ENCODE results near the gene CLSTN2. TPM values are rescaled to one million over a fixed set of nuclear protein-coding genes. Genes with fewer than 3 reads are reported as not detected.

The CLSTN2 gene
- total RNA-seq, 1 experiment from 2014 or later: 0.68 TPM

DNA sequence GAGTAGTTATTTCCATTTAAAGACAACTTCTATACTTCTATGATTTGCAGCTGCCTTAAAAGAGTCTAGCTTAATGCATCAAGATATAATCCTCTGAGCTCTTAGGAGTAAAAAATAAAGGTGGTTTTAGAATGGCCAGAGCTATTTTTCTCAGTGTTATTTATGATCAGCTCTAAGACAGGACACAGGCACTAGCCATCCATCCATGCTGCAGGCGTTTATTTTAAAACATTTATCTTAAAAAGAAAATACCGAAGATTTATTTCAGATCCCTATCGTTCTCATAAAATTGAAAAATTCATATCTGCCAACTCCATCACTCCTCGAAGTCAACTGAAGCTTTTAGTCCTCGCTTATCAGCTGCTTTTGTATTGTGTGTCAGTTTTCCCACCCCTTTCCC lies 243.5 kb downstream of the CLSTN2 start:
- Histone ChIP-seq H3K9ac (ENCODE audit: extremely low read depth, insufficient read length, low read length) (no peak overlapping the region), H3K4me2 (ENCODE audit: insufficient read depth, insufficient read length, low read length) (no peak overlapping the region), H3K79me1 (ENCODE audit: insufficient read depth, low read depth, low read length, poor library complexity, severe bottlenecking) (no peaks in the 10 kb centered on the region), H2AK5ac (ENCODE audit: insufficient read length, low read length) (no peak overlapping the region), H3K9me3 (ENCODE audit: control insufficient read depth, low read depth, low read length) (no peaks in the 10 kb centered on the region), H2BK120ac (ENCODE audit: low read depth, low read length, poor library complexity, severe bottlenecking) (no peak overlapping the region), H3K27ac (ENCODE audit: insufficient read length, low read depth, low read length) (no peak overlapping the region), H3K23ac (ENCODE audit: insufficient read length, low read depth, low read length) (no peak overlapping the region), H3T11ph (ENCODE audit: low read length) (no peak overlapping the region), H3K4me1 (ENCODE audit: insufficient read depth, low read length) (no peaks in the 10 kb centered on the region), H3K4ac (ENCODE audit: low read depth, low read length) (no peak overlapping the region), H2BK20ac (ENCODE audit: low read depth, low read length, poor library complexity, severe bottlenecking) (no peak overlapping the region), H3K18ac (ENCODE audit: insufficient read length, low read depth, low read length) (no peak overlapping the region), H3K23me2 (ENCODE audit: insufficient read length, low read depth, low read length, poor library complexity, severe bottlenecking) (no peaks in the 10 kb centered on the region), H2BK15ac (ENCODE audit: low read depth, low read length) (no peak overlapping the region), H2AFZ (ENCODE audit: low read length) (no peak overlapping the region), H2BK12ac (ENCODE audit: insufficient read length, low read depth, low read length) (no peak overlapping the region), H3K56ac (ENCODE audit: insufficient read length, low read depth, low read length) (no peak overlapping the region), H3K27me3 (ENCODE audit: insufficient read depth, low read length) (no peaks in the 10 kb centered on the region), H4K91ac (ENCODE audit: insufficient read length, low read depth, low read length) (no peak overlapping the region), H4K5ac (ENCODE audit: insufficient read length, low read depth, low read length) (no peak overlapping the region), H2BK5ac (ENCODE audit: insufficient read length, low read length) (no peak overlapping the region), H4K20me1 (ENCODE audit: control insufficient read depth, insufficient read depth, insufficient read length) (no peaks in the 10 kb centered on the region), H4K8ac (replicated peaks; ENCODE audit: insufficient read length, low read depth, low read length) (no peak overlapping the region), H3K79me2 (ENCODE audit: insufficient read depth, low read length) (no peaks in the 10 kb centered on the region), H3K14ac (ENCODE audit: insufficient read depth, low read length) (no peak overlapping the region)
- DNase-seq: no peak
- no peak overlapping the region for H3K27ac Mint-ChIP-seq
- TF ChIP-seq, protein P1, sequence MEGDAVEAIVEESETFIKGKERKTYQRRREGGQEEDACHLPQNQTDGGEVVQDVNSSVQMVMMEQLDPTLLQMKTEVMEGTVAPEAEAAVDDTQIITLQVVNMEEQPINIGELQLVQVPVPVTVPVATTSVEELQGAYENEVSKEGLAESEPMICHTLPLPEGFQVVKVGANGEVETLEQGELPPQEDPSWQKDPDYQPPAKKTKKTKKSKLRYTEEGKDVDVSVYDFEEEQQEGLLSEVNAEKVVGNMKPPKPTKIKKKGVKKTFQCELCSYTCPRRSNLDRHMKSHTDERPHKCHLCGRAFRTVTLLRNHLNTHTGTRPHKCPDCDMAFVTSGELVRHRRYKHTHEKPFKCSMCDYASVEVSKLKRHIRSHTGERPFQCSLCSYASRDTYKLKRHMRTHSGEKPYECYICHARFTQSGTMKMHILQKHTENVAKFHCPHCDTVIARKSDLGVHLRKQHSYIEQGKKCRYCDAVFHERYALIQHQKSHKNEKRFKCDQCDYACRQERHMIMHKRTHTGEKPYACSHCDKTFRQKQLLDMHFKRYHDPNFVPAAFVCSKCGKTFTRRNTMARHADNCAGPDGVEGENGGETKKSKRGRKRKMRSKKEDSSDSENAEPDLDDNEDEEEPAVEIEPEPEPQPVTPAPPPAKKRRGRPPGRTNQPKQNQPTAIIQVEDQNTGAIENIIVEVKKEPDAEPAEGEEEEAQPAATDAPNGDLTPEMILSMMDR (conservative IDR thresholded peaks at IDR 0.05): no peak
- peaks cover 3% of the 10 kb centered on the region; the same call in 1 of the 2 replicates for H3K27me3 Mint-ChIP-seq (ENCODE audit: low read depth)
- 0 out of 5 replicates have a peak, but pooled peaks cover 0 to 5% of the 10 kb centered on the region in 2 experiments for H3K9me3 Mint-ChIP-seq
- peaks cover 10 to 12% of the 10 kb centered on the region in 2 experiments; a peak in 3 of 4 replicates for H3K4me1 Mint-ChIP-seq
- peaks cover 0 to 4% (median 2%) of the 10 kb centered on the region in 3 experiments; a peak in 1 of 7 replicates for H3K36me3 Mint-ChIP-seq (ENCODE audit: insufficient read depth in 1 of 3, low read depth in 3 of 3)
- H3K4me3 Mint-ChIP-seq: no peak overlapping the region
- no CpG with 5 or more reads among the region's 5 CpGs for WGBS (ENCODE audit: extremely low coverage, insufficient read length, low lambda C conversion rate)

Measured in H9 (cell line).